ENCODE data around the gene ANO4.

ANO4 gene

DNA sequence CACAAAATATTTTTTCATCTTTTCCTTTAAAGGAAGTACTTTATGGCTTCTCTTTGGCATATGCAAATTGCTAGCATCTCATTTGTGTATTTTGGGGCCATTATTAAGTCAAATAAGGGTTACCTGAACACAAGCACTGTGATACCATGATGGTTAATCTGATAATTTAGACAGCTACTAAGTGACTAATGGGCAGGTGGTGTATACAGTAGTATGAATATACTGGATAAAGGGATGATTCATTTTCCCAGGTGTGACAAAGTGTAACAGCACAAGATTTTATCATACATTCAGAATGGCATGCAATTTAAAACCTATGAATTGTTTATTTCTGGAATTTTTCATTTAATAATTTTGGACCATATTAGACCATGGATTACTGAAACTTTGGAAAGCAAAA, 27.2 kb upstream of the ANO4 start:
- no peak for DNase-seq (ENCODE audit: low read depth)
- no peak overlapping the region for H3K4me3 ChIP-seq (ENCODE audit: control insufficient read depth, low read depth, low read length)

DNA sequence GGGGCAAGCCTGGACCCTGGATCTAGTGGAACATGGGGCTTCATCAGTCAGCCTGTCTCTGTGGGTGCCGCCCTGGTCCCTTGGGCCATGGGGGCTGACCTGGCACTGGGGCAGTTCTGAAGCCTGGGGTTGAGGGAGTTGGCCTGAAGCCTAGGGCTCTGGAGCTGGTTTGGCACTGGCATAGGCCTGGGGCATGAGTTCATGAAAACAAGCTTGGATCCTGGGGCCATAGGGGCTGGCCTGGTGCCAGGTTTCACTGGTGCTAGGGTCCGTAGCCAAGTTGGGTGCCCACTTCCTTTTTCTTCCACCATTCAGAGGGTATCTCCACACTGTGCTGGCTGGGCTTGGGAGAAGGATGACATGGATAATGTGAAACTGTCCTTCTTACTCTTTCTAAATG, 26.6 kb upstream of the ANO4 start:
- DNase-seq (ENCODE audit: low read depth) = no peak
- TF ChIP-seq, protein P1, sequence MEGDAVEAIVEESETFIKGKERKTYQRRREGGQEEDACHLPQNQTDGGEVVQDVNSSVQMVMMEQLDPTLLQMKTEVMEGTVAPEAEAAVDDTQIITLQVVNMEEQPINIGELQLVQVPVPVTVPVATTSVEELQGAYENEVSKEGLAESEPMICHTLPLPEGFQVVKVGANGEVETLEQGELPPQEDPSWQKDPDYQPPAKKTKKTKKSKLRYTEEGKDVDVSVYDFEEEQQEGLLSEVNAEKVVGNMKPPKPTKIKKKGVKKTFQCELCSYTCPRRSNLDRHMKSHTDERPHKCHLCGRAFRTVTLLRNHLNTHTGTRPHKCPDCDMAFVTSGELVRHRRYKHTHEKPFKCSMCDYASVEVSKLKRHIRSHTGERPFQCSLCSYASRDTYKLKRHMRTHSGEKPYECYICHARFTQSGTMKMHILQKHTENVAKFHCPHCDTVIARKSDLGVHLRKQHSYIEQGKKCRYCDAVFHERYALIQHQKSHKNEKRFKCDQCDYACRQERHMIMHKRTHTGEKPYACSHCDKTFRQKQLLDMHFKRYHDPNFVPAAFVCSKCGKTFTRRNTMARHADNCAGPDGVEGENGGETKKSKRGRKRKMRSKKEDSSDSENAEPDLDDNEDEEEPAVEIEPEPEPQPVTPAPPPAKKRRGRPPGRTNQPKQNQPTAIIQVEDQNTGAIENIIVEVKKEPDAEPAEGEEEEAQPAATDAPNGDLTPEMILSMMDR (IDR thresholded peaks at IDR 0.05; ENCODE audit: control insufficient read depth, insufficient read depth, low read depth, low read length, missing control alignments) = no peak
- H3K4me3 ChIP-seq (ENCODE audit: control insufficient read depth, low read depth, low read length) = no peak overlapping the region

More for the DNA sequence above, 27.2 kb upstream of the ANO4 start:
- TF ChIP-seq, protein P1 (IDR thresholded peaks at IDR 0.05; ENCODE audit: control insufficient read depth, insufficient read depth, low read depth, low read length, missing control alignments) = no peak

DNA sequence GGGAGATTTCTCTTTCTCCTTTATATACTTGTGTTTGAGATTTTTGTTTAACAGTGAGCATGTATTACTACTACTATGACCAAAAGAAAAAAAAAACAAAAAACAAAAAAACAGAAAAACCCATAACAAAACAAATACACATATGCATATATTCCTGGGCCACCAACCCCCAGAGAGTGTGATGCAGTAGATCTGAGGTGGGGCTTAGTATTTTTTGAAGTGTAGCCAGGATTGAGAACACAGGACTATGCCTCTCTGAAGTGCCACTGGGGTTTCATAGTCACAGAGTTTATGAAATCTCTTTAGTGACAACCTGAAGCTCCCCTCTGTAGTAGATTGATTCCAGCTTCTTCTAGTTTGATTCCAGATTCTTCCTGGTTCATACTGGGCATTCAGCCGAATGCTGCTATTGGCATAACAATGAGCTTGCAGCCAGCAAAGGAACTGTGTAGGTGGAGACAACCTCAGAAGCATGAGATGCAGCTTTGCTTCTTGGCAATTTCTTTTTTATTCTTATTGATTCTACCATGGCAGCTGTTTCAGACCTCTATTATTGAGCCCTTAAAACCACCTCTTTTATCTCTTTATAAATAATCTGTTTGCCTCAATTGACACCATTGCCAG, 15.5 kb upstream of the ANO4 start:
- H3K4me3 ChIP-seq (ENCODE audit: control insufficient read depth, low read depth, low read length) = no peak overlapping the region
- TF ChIP-seq, protein P1 (IDR thresholded peaks at IDR 0.05; ENCODE audit: control insufficient read depth, insufficient read depth, low read depth, low read length, missing control alignments) = no peak
- no peak for DNase-seq (ENCODE audit: low read depth)

DNA sequence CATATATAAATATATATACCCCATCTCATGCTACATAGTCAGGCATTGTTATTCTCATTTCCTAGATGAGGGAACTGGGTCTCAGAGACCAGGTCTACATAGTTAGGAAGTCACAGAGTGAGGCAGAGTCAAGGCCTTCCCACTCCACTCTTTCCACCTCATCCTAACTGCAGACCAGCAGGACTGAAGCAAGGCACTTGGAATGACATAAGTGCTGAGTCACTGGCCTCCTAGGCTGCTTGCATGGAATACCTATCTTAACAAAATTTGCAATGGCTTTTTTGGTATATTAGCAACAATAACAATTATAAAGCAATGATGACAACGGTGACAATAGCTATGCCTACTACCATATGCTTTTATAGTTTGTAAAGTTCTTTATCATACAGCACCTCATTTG, 5.4 kb upstream of the ANO4 start:
- TF ChIP-seq, protein P1 (IDR thresholded peaks at IDR 0.05; ENCODE audit: control insufficient read depth, insufficient read depth, low read depth, low read length, missing control alignments) = no peak
- H3K4me3 ChIP-seq (ENCODE audit: control insufficient read depth, low read depth, low read length) = no peak overlapping the region
- no peak for DNase-seq (ENCODE audit: low read depth)

DNA sequence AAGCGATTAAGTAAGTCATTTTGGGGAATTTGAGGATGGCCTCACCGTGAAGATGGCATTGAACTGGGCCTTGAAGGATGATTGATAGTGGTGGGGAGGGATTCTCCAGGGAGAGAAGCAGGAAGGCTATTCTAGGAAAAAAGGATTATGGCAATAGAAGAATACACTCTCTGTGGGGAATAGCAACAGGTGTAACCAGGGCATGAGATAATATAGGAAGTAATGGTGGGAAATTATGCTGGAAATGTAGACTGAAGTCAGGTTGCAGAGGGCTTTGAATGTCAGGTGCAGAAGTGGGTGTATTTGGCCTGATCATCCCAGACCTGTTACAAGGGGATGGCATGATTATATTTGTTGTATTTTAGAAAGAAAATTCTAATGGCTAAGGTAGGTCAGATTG, 4.6 kb upstream of the ANO4 start:
- DNase-seq (ENCODE audit: low read depth) = no peak
- no peak overlapping the region for H3K4me3 ChIP-seq (ENCODE audit: control insufficient read depth, low read depth, low read length)
- TF ChIP-seq, protein P1 (IDR thresholded peaks at IDR 0.05; ENCODE audit: control insufficient read depth, insufficient read depth, low read depth, low read length, missing control alignments) = no peak

DNA sequence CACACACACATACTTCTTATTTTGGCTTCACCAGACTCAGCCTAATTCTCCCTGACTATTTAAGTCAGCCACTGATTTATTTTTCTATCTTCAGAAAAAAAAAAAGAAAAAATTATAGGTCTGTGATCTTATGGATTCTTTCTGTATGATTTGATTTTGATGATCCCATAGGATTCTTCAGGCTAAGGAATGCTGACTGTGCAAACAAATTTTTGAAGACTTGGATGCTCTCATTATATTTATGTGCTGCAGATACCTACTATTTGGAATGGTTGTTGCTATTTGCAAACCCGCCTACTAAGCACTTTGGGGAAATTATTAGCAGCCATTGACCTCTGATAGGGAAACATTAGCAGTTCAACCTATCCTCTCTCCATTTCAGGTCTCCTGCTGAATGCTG, 4.0 kb upstream of the ANO4 start:
- DNase-seq (ENCODE audit: low read depth) = no peak
- TF ChIP-seq, protein P1 (IDR thresholded peaks at IDR 0.05; ENCODE audit: control insufficient read depth, insufficient read depth, low read depth, low read length, missing control alignments) = no peak

More for the DNA sequence above, 4.0 kb upstream of the ANO4 start:
- H3K4me3 ChIP-seq (ENCODE audit: control insufficient read depth, low read depth, low read length) = no peak overlapping the region
